OCI-LY7 (cell line): ENCODE data around the gene UBP1.

ENCODE experiments used
- CTCF ChIP-seq: fragments of 200-600 bp; sonication (generic); conservative IDR thresholded peaks from 2 replicates; pipeline ENCODE4 v1.5.1; 2014; ENCODE audit warnings: mild to moderate bottlenecking, antibody characterized with exemption, low read length, moderate library complexity, mixed read lengths
- EZH2phosphoT487 ChIP-seq: fragments of 200-600 bp; sonication (generic); IDR thresholded peaks from 2 replicates; pipeline ENCODE4 v1.6.1; 2018; ENCODE audit warnings: low read depth, borderline replicate concordance, mild to moderate bottlenecking, mixed run types, antibody characterized with exemption, low read length, moderate library complexity, mixed read lengths

- no peak for TF ChIP-seq CTCF
- no peak for TF ChIP-seq EZH2phosphoT487
Observed at GRCh38 chr3:33389908-33390307, 50.3 kb downstream of the UBP1 start.
